ENCODE measurements around the gene LFNG.
"Not testable (repeated sequence)": the region's sequence is repeated elsewhere in the genome, so short reads cannot be mapped to it uniquely, and the experiment has no call there.

LFNG gene

GRCh38 chr7:2551418-2551817 is 31.8 kb downstream of the LFNG start:
- DNase-seq: no peak

GRCh38 chr7:2553108-2553507 is 33.5 kb downstream of the LFNG start:
- DNase-seq: no peak

- no peak for DNase-seq
Measured at GRCh38 chr7:2553831-2554581, 34.4 kb downstream of the LFNG start.

DNA sequence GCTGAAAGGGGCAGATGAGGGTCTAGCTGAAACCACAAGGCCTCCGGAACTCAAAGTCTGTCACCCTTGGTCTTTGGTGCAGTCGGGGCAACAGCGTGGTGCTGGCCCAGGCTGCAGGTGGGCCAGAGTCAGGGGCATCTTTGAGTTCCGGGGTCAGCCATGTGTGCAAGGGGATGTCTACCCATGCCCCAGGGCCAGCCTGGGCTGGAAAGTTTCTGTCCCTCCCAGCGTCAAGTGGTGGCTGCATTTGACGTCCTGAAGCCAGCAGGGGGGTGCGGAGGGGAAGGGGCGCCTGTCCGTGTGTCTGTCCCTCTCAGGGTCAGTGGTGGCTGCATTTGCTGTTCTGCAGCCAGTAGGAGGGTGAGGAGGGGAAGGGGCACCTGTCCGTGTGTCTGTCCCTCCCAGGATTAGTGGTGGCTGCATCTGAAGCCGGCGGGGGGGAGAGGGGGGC is 35.1 kb downstream of the LFNG start:
- DNase-seq: no peak

GRCh38 chr7:2555121-2556052 is 35.8 kb downstream of the LFNG start, which contains the start of gene BRAT1:
BRAT1 (minus strand) TSS chr7:2555524; CDS start chr7:2554431, 1,093 bp downstream.
- DNase-seq: peak; percentile 96

- DNase-seq: peak; percentile 94
Measured at GRCh38 chr7:2558629-2559282, 39.2 kb downstream of the LFNG start, which contains the start of gene IQCE. IQCE (plus strand) TSS chr7:2558979; CDS start chr7:2559182, 203 bp downstream.

DNA sequence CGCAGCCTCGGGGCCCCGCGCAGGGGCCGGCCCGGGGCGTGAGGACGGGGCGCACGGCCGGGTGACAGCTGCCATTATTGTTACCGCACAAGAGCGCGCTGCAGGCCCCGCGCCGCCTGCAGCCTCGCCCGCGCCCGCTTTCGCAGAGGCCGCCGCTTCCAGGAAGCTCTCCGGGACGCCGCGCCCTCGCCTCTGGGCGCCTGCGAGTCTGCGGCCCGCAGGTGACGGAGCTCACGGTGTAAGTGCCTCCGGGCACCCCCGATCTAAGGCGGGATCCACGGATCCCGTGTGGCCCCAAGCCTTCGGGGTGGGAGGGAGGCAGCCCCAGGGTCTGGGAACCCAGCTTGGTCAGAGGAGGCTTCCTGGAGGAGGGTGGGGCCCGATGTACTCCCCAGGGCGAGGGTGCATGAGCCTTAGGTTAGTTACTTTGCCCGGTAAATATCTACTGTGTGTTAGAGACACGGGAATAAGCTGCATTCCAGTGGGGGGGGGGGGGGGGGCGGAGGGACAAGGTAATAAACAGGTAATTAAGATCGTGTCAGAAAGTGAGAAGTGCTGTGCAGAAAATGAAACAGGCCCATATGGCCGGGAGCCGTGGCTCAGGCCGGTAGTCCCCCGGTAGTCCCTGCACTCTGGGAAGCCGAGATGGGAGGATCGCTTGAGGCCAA is 39.8 kb downstream of the LFNG start:
- peak; percentile 46 for DNase-seq

DNA sequence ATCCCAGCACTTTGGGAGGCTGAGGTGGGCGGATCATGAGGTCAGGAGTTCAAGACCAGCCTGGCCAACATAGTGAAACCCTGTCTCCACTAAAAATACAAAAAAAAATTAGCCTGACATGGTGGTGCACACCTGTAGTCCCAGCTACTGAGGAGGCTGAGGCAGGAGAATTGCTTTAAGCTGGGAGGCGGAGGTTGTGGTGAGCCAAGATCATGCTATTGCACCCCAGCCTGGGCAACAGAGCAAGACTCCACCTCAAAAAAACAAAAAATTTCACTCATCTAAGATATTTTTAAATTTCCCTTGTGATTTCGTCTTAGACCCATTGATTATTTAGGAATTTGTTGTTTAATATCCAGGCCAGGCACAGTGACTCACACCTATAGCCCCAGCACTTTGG is 44.4 kb downstream of the LFNG start:
- DNase-seq: not testable (repeated sequence)

DNA sequence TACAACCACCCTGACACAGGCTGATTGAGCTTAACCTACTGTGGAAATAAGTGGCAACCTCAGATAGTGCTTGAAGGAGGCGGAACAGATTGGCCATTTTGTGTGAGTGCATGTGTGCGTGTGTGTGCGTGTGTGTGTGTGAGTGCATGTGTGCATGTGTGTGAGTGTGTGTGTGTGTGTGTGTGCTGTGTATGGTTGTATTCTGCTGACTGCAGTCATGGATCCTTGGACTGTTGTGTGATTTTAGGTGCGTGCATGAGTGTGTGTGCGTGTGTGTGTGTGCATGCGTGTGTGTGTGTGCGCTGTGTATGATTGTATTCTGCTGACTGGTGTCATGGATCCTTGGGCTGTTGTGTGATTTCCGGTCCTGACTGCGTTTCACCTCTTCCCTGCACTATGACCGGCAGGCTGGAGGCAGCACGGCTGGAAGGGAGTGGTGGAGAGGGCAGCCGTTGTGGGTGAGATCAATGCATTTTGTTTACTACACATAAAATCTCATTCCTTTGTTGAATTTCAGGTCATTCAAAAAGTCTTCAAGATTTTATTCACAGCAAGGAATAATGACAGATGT is 45.5 kb downstream of the LFNG start:
- DNase-seq: no peak

DNA sequence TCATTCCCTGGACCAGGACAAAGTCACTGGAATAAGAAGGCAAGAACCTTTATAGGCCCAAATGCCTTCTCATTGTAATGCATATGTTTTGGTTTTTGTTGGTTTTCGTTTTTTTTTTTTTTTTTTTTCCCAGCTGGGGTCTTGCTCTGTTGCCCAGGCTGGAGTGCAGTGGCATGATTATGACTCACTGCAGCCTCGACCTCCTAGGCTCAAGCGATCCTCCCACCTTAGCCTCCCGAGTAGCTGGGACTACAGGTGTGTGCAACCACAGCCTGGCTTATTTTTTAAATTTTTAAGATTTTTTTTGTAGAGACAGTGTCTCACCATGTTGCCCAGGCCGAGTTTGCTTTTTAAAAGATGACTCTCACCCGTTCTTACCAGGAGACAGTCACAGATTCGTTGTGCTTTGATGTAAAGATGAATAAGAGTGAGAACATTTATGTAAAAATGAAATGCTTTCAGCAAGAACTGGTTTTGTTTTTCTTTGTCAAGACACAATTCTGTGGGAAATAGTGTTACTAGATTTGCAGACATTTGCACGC is 46.8 kb downstream of the LFNG start:
- no peak for DNase-seq

DNA sequence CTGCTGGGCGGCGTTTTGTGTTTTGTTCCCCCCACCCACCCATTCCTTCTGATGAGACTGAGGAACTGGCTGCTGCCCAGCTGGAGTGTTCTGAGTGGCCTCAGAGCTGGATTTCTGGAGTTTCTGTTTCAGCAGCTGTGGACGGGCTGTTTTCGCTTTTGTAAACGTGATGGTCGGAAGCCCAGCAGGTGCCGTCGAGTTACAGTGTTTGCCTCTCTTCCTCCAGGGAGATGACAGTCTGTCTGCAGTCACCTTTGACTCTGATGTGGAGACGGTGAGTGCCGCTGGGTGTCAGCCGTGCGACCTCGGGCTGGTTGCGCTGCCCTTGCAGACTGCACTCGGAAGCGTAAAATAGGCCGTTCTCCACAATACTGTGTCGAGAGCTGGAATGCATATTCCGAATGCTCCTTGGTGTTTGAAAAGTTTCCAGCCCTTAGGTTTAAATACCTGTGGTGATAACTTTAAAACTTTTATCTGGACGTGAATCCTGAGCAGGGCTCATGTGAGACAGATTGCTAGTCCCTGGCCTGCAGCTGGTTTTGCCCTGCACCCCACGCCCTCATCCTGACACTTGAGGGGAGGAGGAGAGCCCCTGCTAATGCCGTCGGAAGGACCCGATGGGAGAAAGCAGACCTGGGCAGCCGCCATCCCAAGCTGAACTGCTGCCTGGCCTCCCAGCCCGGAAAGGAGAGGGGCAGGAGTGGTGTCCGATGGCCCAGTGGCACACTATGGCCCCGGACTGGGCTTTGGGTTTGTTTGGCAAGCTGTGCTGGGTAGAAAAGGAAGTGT is 47.5 kb downstream of the LFNG start:
- peak; percentile 44 for DNase-seq

- no peak for DNase-seq
Measured at GRCh38 chr7:2567679-2568278, 48.2 kb downstream of the LFNG start.

DNA sequence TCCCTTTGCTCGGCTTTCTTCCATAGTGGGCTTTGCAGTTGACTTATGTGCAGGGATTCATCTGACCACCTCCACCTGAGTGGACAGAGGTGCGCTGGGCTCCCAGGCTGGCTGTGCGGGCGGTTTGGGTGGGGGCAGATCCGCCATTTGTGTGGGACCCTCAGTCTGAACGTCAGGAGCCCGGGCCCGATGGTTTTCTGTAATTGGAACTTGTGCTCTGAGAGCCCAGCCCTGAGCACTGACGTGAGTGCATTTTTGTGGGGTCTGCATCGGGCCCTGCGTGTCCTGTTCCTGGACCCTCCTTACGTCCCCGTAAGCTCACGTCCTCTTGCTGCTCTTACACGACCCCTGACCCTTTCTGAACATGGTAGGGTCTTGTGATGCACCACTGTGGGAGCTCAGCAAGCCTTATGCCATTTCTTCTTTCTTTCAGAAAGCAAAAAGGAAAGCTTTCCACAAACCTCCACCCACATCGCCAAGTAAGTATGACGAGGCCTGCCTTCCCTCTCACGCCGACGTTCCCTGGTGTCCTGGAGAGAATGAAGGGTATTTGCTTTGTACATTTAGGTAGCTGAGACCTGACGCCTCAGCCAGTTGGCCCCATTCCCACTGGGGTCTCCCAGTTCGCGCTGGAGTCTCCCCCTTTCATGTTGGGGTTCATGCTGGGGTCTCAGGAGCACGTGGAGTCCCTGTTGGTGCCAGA is 49.1 kb downstream of the LFNG start:
- no peak for DNase-seq

- no peak for DNase-seq
Measured at GRCh38 chr7:2569421-2569820, 49.8 kb downstream of the LFNG start.

DNA sequence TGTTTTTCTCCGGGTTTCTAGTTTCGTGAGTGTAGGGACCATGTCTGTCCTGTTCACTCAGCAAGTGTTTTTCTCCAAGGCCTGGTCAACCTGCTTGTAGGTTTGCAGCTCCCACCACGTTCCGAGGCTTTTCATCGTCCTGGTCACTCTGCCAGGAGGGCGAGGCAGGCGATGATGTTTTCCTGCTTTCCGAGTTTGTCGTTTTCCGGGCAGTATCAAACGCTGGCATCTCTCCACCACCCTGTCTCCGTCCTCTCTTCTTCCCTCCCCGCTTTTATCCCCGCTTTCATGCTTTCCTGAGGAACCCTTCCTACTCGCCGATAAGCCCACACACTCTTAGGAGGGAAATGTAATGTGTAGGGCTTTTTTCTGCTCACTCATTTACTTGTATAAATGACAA is 50.4 kb downstream of the LFNG start:
- no peak for DNase-seq

DNA sequence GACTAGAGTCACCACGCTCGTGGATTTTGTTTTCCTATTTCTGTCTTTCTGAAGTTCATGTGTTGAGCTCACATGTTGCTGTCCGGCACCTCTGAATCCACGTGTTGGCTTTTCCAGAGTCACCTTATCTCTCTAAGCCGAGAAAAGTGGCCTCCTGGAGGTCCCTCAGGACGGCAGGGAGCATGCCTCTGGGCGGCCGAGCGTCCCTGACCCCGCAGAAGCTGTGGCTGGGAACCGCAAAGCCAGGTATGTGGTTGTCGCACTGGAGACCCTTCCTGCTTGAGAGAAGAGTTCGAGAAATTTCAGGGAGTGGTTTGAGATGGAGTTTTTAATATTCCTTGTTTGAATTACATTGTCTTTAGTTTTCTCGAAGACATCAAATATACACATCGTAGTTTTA is 51.8 kb downstream of the LFNG start:
- no peak for DNase-seq

DNA sequence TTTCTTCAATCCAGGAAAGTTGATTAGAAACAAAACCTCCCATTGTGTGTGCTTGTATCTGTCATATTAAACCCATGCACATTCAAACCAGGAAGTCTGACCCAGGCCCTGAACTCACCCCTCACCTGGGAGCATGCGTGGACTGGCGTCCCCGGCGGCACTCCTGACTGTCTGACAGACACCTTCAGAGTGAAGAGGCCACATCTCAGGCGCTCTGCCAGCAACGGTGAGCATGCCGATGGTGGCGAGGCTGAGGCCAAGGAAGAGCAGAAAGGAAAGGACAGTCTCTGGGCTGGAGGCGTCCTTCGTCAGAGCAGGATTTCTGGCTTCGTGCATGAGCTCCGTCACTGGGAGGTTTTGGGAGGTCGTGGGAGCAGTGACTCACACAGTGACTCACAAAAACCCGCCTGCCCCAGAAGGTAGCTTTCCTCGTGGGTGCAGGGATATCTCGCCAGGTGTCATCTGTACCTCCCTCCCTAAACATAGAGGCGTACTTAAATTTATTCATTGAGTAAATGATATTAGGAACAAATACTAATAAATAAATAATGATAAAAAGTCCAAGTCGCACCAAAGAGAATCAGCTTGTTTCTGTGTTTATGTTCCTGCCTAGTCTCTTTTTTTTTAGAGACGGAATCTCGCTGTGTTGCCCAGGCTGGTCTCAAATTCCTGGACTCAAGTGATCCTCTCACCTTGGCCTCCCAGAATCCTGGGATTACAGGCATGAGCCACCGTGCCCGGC is 52.7 kb downstream of the LFNG start:
- DNase-seq: no peak

- DNase-seq: no peak
Measured at GRCh38 chr7:2573761-2574160, 54.2 kb downstream of the LFNG start.

DNA sequence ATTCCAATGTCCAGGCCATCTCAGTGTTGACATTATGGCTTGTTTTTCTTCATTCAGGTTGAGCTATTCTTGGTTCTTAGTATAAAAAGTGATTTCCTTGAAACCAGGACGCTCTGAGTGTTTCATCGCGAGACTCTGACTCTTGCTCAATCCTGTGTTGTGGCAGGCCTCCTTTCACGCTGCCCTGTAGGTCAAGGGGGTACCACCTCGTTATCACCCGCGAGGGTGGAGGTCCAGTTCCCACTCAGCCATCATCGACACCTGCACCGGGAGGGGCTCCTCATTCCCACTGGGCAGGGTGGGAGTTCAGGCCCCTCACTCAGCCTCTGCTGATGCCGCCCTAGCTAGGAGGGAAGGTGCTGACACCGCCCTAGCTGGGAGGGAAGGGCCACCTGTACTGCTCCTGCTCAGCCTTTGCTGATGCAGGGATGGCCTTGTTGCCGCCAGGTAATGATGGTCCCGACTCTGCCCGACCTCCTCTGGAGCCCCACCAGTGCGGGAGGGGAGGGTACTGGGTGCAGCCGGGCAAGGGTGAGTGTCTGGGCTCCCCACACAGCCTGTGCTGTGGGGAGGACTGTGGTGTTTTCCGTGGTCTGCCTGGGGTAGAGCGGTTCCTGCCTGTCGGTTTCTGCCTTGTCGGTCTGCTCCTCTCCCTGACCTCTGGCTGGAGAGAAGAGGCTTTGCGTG is 55.6 kb downstream of the LFNG start:
- DNase-seq: no peak

Measured in activated CD4-positive, alpha-beta T cell treated with anti-CD3 and anti-CD28 coated beads, Interleukin-10, Interleukin-2, amounts not matched to agents 100 ng/mL and 50 ng/mL, durations not matched to agents 16 hours and 8 hours (primary cell).